ENCODE measurements around the gene ALX4. TPM values are rescaled to one million over a fixed set of nuclear protein-coding genes. Genes with fewer than 3 reads are reported as not detected.

ALX4 gene
- total RNA-seq, 3 donors from 2014 or later (not counting 1 experiment from before 2014, with no cell fraction given) = not detected

- Mint-ChIP-seq H3K36me3 (no peaks in the 10 kb centered on the region), H3K27ac (no peak overlapping the region), H3K4me3 (peak overlapping the region; percentile 93), H3K27me3 (ENCODE audit: low read depth in 2 of 2) (peaks cover 68 to 79% of the 10 kb centered on the region in 2 donors), H3K9me3 (no peaks in the 10 kb centered on the region), H3K4me1 (peaks cover 22 to 31% of the 10 kb centered on the region in 2 donors)
- Histone ChIP-seq H3K4me1 (ENCODE audit: control insufficient read depth, insufficient read depth, low read length) (peaks cover 29% of the 10 kb centered on the region), H3K9me3 (ENCODE audit: control insufficient read depth, insufficient read depth, low read length) (no peaks in the 10 kb centered on the region), H3K27ac (ENCODE audit: low read length) (no peak overlapping the region), H3K36me3 (ENCODE audit: control insufficient read depth, insufficient read depth, low read length) (no peaks in the 10 kb centered on the region), H3K27me3 (ENCODE audit: control insufficient read depth, insufficient read depth, low read length) (peaks cover 61% of the 10 kb centered on the region), H3K4me3 (ENCODE audit: low read length) (no peak overlapping the region)
- TF ChIP-seq CTCF (IDR thresholded peaks at IDR 0.05) = no peak
- DNase-seq (no peak), ATAC-seq (no peak)
- intact Hi-C loops (cut with micrococcal nuclease) = no loop called here
- 57% methylated on average over 7 of the region's 7 CpGs for WGBS (ENCODE audit: insufficient coverage)
Observed at GRCh38 chr11:44306918-44307244, 3.1 kb downstream of the ALX4 start.

- WGBS (ENCODE audit: insufficient coverage) = 21% methylated on average over 38 of the region's 38 CpGs
- no peak for TF ChIP-seq CTCF (IDR thresholded peaks at IDR 0.05)
Observed at GRCh38 chr11:44306052-44306917, 3.7 kb downstream of the ALX4 start.

GRCh38 chr11:44305470-44306051 is 4.4 kb downstream of the ALX4 start:
- intact Hi-C loops (cut with micrococcal nuclease) = no loop called here

More at GRCh38 chr11:44306052-44306917, 3.7 kb downstream of the ALX4 start:
- Mint-ChIP-seq H3K27me3 (ENCODE audit: low read depth in 2 of 2) (peaks cover 62 to 73% of the 10 kb centered on the region in 2 donors), H3K27ac (peak overlapping the region in 1 of 2 donors; percentile 67), H3K9me3 (no peaks in the 10 kb centered on the region), H3K4me3 (peak overlapping the region; percentile 93), H3K36me3 (no peaks in the 10 kb centered on the region), H3K4me1 (peaks cover 22 to 31% of the 10 kb centered on the region in 2 donors)
- Histone ChIP-seq H3K27me3 (ENCODE audit: control insufficient read depth, insufficient read depth, low read length) (peaks cover 55% of the 10 kb centered on the region), H3K4me3 (ENCODE audit: low read length) (peak overlapping the region; percentile 47), H3K4me1 (ENCODE audit: control insufficient read depth, insufficient read depth, low read length) (peaks cover 29% of the 10 kb centered on the region), H3K27ac (ENCODE audit: low read length) (no peak overlapping the region), H3K36me3 (ENCODE audit: control insufficient read depth, insufficient read depth, low read length) (no peaks in the 10 kb centered on the region), H3K9me3 (ENCODE audit: control insufficient read depth, insufficient read depth, low read length) (no peaks in the 10 kb centered on the region)
- intact Hi-C loops (cut with micrococcal nuclease) = no loop called here
- ATAC-seq (no peak), DNase-seq (no peak)

More at GRCh38 chr11:44305470-44306051, 4.4 kb downstream of the ALX4 start:
- H3K36me3 Mint-ChIP-seq = no peaks in the 10 kb centered on the region
- H3K9me3 Mint-ChIP-seq = no peaks in the 10 kb centered on the region
- peak overlapping the region in 1 of 2 donors; percentile 67 for H3K27ac Mint-ChIP-seq
- H3K27me3 Mint-ChIP-seq (ENCODE audit: low read depth in 2 of 2) = peaks cover 54 to 66% of the 10 kb centered on the region in 2 donors
- H3K9me3 ChIP-seq (ENCODE audit: control insufficient read depth, insufficient read depth, low read length) = no peaks in the 10 kb centered on the region
- peak in 2 of 3 donors; percentile 10 to 57 for ATAC-seq
- H3K4me3 ChIP-seq (ENCODE audit: low read length) = peak overlapping the region; percentile 47
- no peak overlapping the region for H3K27ac ChIP-seq (ENCODE audit: low read length)
- H3K4me1 Mint-ChIP-seq = peaks cover 22 to 31% of the 10 kb centered on the region in 2 donors
- peak overlapping the region; percentile 93 for H3K4me3 Mint-ChIP-seq
- no peak for TF ChIP-seq CTCF (IDR thresholded peaks at IDR 0.05)
- under 1% methylated on average over 41 of the region's 41 CpGs for WGBS (ENCODE audit: insufficient coverage)
- DNase-seq = peak in 1 of 2 donors; percentile 40
- H3K27me3 ChIP-seq (ENCODE audit: control insufficient read depth, insufficient read depth, low read length) = peaks cover 48% of the 10 kb centered on the region
- H3K4me1 ChIP-seq (ENCODE audit: control insufficient read depth, insufficient read depth, low read length) = peaks cover 29% of the 10 kb centered on the region
- no peaks in the 10 kb centered on the region for H3K36me3 ChIP-seq (ENCODE audit: control insufficient read depth, insufficient read depth, low read length)
